ENCODE data around the gene PPDPF.

DNA sequence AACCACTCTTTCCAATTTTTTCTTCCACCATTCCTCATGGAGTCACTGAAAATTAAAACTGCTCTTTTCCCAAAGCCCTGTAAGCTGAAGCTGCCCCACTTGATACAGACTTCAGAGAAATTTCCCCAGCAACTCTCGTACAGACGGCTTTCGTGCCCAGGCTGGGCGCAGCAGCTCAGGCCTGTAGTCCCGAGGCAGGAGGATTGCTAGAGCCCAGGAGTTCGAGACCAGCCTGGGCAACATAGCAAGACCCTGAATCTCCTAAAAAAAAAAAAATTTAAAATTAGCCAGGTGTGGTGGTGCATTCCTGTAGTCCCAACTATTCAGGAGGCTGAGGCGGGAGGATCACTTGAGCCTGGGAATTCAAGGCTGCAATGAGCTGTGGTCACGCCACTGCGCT is 6.6 kb downstream of the PPDPF start:
- no peak for TF ChIP-seq EZH2 (IDR thresholded peaks at IDR 0.05; ENCODE audit: low read depth)
- TF ChIP-seq, protein P1, sequence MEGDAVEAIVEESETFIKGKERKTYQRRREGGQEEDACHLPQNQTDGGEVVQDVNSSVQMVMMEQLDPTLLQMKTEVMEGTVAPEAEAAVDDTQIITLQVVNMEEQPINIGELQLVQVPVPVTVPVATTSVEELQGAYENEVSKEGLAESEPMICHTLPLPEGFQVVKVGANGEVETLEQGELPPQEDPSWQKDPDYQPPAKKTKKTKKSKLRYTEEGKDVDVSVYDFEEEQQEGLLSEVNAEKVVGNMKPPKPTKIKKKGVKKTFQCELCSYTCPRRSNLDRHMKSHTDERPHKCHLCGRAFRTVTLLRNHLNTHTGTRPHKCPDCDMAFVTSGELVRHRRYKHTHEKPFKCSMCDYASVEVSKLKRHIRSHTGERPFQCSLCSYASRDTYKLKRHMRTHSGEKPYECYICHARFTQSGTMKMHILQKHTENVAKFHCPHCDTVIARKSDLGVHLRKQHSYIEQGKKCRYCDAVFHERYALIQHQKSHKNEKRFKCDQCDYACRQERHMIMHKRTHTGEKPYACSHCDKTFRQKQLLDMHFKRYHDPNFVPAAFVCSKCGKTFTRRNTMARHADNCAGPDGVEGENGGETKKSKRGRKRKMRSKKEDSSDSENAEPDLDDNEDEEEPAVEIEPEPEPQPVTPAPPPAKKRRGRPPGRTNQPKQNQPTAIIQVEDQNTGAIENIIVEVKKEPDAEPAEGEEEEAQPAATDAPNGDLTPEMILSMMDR (conservative IDR thresholded peaks at IDR 0.05) = no peak

Measured in PC-9 (cell line).